ENCODE results near the gene TCF3.

- TF ChIP-seq POLR2AphosphoS5 (IDR thresholded peaks at IDR 0.05) (no peak), TAF1 (IDR thresholded peaks at IDR 0.05; ENCODE audit: low read depth) (no peak), EZH2 (IDR thresholded peaks at IDR 0.05; ENCODE audit: borderline replicate concordance, insufficient read depth, low read length, poor library complexity, severe bottlenecking) (no peak), SMC3 (conservative IDR thresholded peaks at IDR 0.05; ENCODE audit: poor library complexity) (no peak), MXI1 (conservative IDR thresholded peaks at IDR 0.05; ENCODE audit: poor library complexity, severe bottlenecking) (no peak), RAD21 (conservative IDR thresholded peaks at IDR 0.05) (no peak)
- TF ChIP-seq, protein P1, sequence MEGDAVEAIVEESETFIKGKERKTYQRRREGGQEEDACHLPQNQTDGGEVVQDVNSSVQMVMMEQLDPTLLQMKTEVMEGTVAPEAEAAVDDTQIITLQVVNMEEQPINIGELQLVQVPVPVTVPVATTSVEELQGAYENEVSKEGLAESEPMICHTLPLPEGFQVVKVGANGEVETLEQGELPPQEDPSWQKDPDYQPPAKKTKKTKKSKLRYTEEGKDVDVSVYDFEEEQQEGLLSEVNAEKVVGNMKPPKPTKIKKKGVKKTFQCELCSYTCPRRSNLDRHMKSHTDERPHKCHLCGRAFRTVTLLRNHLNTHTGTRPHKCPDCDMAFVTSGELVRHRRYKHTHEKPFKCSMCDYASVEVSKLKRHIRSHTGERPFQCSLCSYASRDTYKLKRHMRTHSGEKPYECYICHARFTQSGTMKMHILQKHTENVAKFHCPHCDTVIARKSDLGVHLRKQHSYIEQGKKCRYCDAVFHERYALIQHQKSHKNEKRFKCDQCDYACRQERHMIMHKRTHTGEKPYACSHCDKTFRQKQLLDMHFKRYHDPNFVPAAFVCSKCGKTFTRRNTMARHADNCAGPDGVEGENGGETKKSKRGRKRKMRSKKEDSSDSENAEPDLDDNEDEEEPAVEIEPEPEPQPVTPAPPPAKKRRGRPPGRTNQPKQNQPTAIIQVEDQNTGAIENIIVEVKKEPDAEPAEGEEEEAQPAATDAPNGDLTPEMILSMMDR (IDR thresholded peaks at IDR 0.05; ENCODE audit: poor library complexity, severe bottlenecking): no peak
Observed at GRCh38 chr19:1613808-1614570, 38.4 kb downstream of the TCF3 start.
